Adipocyte (in vitro differentiated cells): ENCODE measurements around the gene IL36RN.

Experiments
- DNase-seq: peaks from one replicate; pipeline ENCODE4 v3.0.0-alpha.2; 2015; ENCODE audit warnings: low read depth
- H3K27me3 ChIP-seq: replicated peaks from 2 replicates; pipeline ENCODE4 v1.7.0; 2013; ENCODE audit warnings: mild to moderate bottlenecking, low read length, moderate library complexity; ENCODE audit not compliant: control insufficient read depth, insufficient read depth
- H3K36me3 ChIP-seq: 2 replicates; pipeline ENCODE4 v1.7.0; 2013; ENCODE audit warnings: low read length, mild to moderate bottlenecking, moderate library complexity; ENCODE audit not compliant: control insufficient read depth, insufficient read depth, severe bottlenecking
- H3K4me1 ChIP-seq: 2 replicates; pipeline ENCODE4 v1.7.0; 2013; ENCODE audit warnings: mild to moderate bottlenecking, low read length, moderate library complexity; ENCODE audit not compliant: control insufficient read depth, insufficient read depth
- H3K4me3 ChIP-seq: 2 replicates; pipeline ENCODE4 v1.7.0; 2013; ENCODE audit warnings: mild to moderate bottlenecking, low read length, moderate library complexity
- H3K9ac ChIP-seq: 2 replicates; pipeline ENCODE4 v1.7.0; 2013; ENCODE audit warnings: mild to moderate bottlenecking, low read length, moderate library complexity
- H3K9me3 ChIP-seq: 2 replicates; pipeline ENCODE4 v1.7.0; 2013; ENCODE audit warnings: mild to moderate bottlenecking, low read length, moderate library complexity; ENCODE audit not compliant: control insufficient read depth

The IL36RN gene

DNA sequence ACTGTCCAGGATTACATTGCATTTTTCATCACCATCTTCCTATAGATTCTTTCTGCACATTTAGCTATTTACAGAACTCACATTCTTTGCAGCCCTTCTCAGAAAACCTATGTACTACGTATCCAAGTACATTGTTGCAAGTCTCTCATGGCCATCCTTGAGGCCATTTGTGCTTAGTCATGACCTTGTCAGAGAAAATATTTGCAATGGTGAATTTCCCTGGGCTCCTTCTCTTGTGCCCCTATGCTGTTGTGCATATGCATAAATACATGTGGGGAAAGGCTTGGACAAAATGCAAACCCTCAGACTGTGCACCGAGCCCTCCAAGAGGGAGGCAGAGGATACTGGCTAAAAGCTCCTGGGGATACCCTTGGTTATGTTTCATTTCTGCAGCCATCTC is 34.2 kb upstream of the IL36RN start:
- Histone ChIP-seq H3K4me1 (no peaks in the 10 kb centered on the region), H3K36me3 (no peaks in the 10 kb centered on the region), H3K4me3 (no peak overlapping the region), H3K9me3 (no peaks in the 10 kb centered on the region), H3K27me3 (peaks cover 72% of the 10 kb centered on the region), H3K9ac (no peak overlapping the region)
- no peak for DNase-seq

DNA sequence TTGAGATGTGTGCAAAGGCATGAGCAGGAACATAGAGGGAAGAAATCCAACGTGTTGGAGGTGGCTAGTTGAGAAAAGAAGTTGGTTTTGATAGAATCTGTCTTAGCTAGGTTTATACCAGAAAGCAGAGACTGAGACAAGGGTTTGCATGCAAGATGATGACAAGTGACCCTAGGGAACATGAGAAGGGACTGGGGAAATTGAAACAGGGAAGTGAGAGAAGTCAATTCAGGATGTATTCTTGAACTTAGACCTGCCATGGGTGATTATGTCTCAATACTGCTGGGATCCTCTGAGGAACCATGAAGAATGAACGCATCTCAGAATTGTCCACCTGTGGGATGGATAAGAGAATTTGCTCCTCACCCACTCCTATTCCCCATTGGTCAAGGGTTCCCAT is 33.3 kb upstream of the IL36RN start:
- H3K4me1 ChIP-seq, result no peaks in the 10 kb centered on the region
- peaks cover 76% of the 10 kb centered on the region for H3K27me3 ChIP-seq
- H3K9ac ChIP-seq, result no peak overlapping the region
- no peak for DNase-seq
- no peak overlapping the region for H3K4me3 ChIP-seq
- no peaks in the 10 kb centered on the region for H3K9me3 ChIP-seq
- no peaks in the 10 kb centered on the region for H3K36me3 ChIP-seq

DNA sequence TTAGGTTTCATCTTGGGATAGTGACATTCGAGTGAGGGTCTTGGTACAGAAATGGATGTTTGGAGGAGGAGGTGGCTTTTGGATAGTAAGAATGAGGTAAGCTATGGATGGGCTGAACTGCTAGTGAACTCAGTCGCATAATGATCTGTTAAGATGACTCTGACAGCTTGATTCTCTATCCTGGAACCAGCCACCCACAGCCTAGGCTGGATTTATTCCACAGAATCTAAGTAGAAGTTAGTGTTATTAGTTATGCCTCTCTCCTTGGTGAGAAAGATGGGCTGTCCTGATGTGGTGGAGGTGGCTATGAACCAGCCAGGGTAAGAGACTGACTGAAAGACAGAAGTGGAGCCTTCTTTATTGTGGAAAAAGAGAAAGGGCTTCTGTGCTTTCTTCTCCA is 31.3 kb upstream of the IL36RN start:
- no peaks in the 10 kb centered on the region for H3K9me3 ChIP-seq
- DNase-seq, result no peak
- peaks cover 88% of the 10 kb centered on the region for H3K27me3 ChIP-seq

DNA sequence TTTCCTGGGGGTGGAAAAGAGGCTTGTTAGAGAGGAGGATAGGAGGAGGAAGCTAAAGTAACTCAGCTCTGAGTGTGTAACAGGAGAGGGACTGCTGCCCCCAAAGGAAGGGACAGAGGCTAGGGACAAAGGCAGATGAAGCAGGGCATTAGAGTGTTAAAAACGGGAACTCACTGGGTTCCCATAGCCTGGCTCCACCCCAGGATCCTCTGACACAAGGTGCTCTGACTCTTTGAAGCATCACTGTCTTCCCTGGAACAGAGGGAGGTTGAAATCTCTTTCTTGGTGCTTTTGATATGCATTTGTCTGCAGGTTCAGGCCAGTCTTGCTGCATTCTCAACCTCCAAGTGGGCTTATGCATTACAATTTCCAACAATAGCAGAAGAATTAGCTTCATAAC is 30.9 kb upstream of the IL36RN start:
- H3K4me1 ChIP-seq, result no peaks in the 10 kb centered on the region
- H3K4me3 ChIP-seq, result no peak overlapping the region
- H3K9me3 ChIP-seq, result no peaks in the 10 kb centered on the region
- peaks cover 86% of the 10 kb centered on the region for H3K27me3 ChIP-seq
- H3K9ac ChIP-seq, result no peak overlapping the region
- DNase-seq, result no peak
- no peaks in the 10 kb centered on the region for H3K36me3 ChIP-seq

More for the DNA sequence above, 31.3 kb upstream of the IL36RN start:
- no peaks in the 10 kb centered on the region for H3K4me1 ChIP-seq
- no peak overlapping the region for H3K4me3 ChIP-seq
- H3K9ac ChIP-seq, result no peak overlapping the region
- no peaks in the 10 kb centered on the region for H3K36me3 ChIP-seq

DNA sequence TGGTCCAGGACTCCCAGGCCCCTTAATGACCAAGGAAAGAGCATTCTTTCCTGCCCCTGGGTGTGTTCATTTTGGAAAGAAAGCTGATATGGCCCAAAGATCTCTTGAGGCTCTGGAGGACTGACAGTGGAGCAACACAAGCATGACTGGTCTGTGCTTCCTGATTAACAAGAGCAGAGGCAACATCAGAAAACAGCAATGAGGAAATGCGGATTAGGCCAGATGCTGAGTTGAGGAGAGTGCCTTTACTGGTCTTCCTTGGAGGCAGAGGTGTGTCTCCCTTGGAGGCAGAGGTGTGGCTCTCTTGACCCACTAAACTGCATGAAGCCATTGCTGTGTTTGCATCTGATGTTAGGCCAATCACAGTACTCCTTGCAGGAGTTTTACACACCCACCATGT is 26.3 kb upstream of the IL36RN start:
- H3K36me3 ChIP-seq, result no peaks in the 10 kb centered on the region
- H3K4me3 ChIP-seq, result no peak overlapping the region
- no peak overlapping the region for H3K9ac ChIP-seq
- H3K27me3 ChIP-seq, result peaks cover 60% of the 10 kb centered on the region
- no peaks in the 10 kb centered on the region for H3K9me3 ChIP-seq
- no peak for DNase-seq
- H3K4me1 ChIP-seq, result no peaks in the 10 kb centered on the region

DNA sequence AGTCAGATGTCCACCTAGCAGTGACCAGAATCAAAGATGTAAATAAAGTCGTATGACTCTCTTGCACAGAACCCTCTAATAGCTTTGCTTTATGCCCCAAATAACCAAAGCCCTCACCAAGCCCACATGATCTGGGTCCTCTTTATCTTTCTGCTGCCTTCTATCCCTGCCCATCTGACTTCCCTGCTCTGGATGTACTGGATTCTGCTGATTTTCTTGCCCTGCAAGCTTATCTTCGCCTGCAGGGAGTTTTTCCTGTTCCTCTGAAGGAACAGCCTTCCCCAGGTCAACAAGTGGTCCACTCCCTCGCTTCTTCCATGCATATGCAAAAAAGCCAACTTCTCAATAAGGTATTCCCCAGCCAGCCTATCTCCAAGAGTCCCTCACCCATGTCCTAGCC is 25.0 kb upstream of the IL36RN start:
- no peaks in the 10 kb centered on the region for H3K36me3 ChIP-seq

DNA sequence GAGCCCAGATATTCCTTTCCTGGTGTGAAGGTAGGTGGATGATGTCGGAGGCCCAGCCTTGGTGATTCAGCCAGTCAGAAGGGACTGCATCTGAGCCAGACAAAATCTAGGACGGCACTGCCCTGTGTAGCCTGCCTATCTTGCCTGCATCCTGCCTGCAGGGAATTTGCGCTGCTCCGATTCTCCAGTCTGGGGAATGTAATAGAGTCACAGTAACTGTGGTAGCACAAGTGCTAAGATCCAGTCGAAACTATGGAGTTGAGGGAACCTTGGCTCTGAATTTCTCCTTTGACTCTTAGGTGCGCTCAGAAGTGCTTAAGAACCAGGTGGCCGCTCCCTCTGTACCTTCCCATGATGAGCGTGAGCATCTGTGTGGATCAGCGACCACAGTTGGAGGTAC is 22.2 kb upstream of the IL36RN start:
- DNase-seq, result no peak
- Histone ChIP-seq H3K4me3 (no peak overlapping the region), H3K36me3 (no peaks in the 10 kb centered on the region), H3K4me1 (no peaks in the 10 kb centered on the region), H3K9me3 (no peaks in the 10 kb centered on the region), H3K9ac (no peak overlapping the region), H3K27me3 (peaks cover 37% of the 10 kb centered on the region)

More for the DNA sequence above, 25.0 kb upstream of the IL36RN start:
- no peak overlapping the region for H3K4me3 ChIP-seq
- H3K9ac ChIP-seq, result no peak overlapping the region
- H3K4me1 ChIP-seq, result no peaks in the 10 kb centered on the region
- H3K9me3 ChIP-seq, result no peaks in the 10 kb centered on the region
- no peak for DNase-seq
- H3K27me3 ChIP-seq, result peaks cover 58% of the 10 kb centered on the region

DNA sequence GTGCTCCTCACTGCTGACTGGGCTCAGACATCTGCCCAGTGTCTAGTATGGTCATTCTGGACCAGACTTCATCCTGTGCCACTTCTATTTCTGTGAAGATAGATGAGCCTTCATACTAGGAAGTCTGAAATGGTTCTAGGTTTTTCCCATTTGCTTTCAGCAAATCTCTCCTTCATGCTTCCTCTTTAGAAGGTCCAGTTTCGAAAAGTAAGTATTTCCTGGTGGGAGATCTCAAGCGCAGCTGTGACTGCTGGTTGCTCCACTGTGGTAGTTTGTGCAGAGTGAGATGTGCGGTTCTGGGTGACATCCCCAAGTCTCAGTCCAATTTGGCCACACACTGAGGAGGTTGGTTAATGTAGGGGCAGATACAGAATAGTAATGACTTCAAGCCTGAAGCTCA is 20.7 kb upstream of the IL36RN start:
- Histone ChIP-seq H3K4me3 (no peak overlapping the region), H3K4me1 (no peaks in the 10 kb centered on the region), H3K27me3 (peaks cover 27% of the 10 kb centered on the region), H3K36me3 (no peaks in the 10 kb centered on the region), H3K9ac (no peak overlapping the region), H3K9me3 (no peaks in the 10 kb centered on the region)
- no peak for DNase-seq

DNA sequence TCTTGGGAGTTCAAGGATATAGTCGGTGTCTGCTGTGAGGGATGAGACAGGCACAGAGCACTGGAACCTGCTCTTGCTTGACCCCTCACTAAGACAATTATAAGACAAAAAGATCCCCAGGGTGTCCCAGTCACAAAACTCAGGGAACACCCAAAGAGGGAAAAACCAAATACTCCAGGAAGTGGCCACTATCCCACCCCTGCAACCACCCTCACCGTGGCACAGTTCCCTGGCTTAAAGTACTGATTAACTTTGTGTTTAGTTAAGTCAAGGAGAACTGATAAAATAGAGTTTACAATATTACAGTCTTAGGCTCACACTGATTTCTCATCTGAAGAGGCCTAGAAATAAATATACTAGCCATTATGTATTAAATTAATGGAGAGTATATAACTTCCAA is 19.8 kb upstream of the IL36RN start:
- Histone ChIP-seq H3K9me3 (no peaks in the 10 kb centered on the region), H3K4me1 (no peaks in the 10 kb centered on the region), H3K36me3 (no peaks in the 10 kb centered on the region), H3K27me3 (peaks cover 19% of the 10 kb centered on the region), H3K4me3 (no peak overlapping the region), H3K9ac (no peak overlapping the region)
- DNase-seq, result no peak

DNA sequence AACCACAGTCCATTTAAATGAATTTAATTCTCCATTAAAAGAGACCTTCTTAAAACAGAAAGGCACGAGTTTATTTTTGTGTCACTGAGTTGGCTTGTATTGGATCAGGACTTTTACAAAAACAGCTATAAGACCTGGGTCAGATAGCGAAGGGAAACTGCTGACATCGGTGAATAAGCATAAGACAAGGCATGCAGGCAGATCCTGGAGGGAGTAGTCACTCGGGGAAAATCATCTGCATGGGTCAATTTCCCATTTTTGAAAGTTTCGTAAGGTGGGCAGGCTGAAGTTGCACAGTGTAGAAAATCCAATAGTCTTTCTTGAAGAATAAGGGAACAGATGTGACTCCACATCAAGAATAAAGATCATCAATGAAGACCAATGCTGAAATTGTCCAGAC is 19.3 kb upstream of the IL36RN start:
- H3K9me3 ChIP-seq, result no peaks in the 10 kb centered on the region
- peaks cover 19% of the 10 kb centered on the region for H3K27me3 ChIP-seq
- H3K36me3 ChIP-seq, result no peaks in the 10 kb centered on the region
- no peaks in the 10 kb centered on the region for H3K4me1 ChIP-seq
- H3K4me3 ChIP-seq, result no peak overlapping the region
- no peak overlapping the region for H3K9ac ChIP-seq
- no peak for DNase-seq

DNA sequence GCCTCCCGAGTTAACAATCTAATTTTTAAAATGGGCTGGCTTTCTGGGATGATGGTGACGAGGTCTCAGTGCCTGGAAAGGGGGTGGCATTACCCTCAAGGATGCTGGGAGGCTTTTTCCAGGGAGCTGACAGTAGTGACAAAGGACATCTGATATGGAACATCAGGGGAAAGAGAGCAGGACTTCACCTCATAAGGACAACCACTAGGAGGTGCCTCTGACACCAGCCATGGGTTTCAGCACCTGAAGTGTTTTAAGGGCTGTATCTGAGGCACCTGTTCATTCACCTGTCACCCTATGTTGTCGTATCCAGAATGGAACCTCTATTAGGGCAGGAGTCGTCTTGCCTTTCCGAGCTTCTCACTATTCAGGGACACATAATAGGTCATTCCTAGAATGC is 17.1 kb upstream of the IL36RN start:
- Histone ChIP-seq H3K9ac (no peak overlapping the region), H3K4me3 (no peak overlapping the region), H3K36me3 (no peaks in the 10 kb centered on the region), H3K27me3 (peaks cover 12% of the 10 kb centered on the region), H3K9me3 (peaks cover 7% of the 10 kb centered on the region), H3K4me1 (no peaks in the 10 kb centered on the region)
- no peak for DNase-seq

DNA sequence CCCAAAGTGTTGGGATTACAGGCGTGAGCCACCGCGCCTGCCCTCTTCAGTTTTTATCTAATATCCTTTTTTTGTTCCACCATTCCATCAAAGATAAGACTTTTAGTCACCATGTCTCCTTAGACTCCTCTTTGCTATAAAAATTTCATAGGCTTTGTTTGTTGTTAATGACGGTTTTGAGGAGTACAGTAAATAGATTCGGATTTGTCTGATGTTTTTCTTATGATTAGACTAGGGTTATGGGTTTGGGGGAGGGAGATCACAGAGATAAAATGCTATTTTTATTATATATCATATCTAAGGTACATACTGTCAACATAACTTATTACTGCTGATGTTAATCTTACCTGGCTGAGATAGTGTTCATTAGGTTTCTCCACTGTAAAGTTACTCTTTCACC is 12.5 kb upstream of the IL36RN start:
- Histone ChIP-seq H3K4me3 (no peak overlapping the region), H3K36me3 (no peaks in the 10 kb centered on the region), H3K27me3 (peaks cover 5% of the 10 kb centered on the region), H3K4me1 (no peaks in the 10 kb centered on the region), H3K9ac (no peak overlapping the region), H3K9me3 (peaks cover 7% of the 10 kb centered on the region)
- DNase-seq, result no peak
